DND-41 (cell line): ENCODE results near the gene PNMA5.

Experiments used
- ATAC-seq: fragments of 200-7000 bp; cut with Tn5 transposase; 3 replicates; pipeline ENCODE4 v1.9.1; 2021; ENCODE audit warnings: low read depth; ENCODE audit not compliant: insufficient read depth
- DNase-seq: peaks from one replicate; pipeline ENCODE4 v3.0.0-alpha.2; 2020
- H2AFZ ChIP-seq: 2 replicates; pipeline ENCODE4 v1.6.0; 2012; ENCODE audit warnings: low read depth, low read length
- H3K27ac ChIP-seq: 2 replicates; pipeline ENCODE4 v1.5.1; 2012; ENCODE audit warnings: low read length, inconsistent platforms
- H3K27me3 ChIP-seq: fragments of 200-600 bp; sonication (generic); 2 replicates; pipeline ENCODE4 v1.6.0; 2012; ENCODE audit warnings: low read length, mild to moderate bottlenecking, inconsistent platforms; ENCODE audit not compliant: insufficient read depth, poor library complexity
- H3K36me3 ChIP-seq: 2 replicates; pipeline ENCODE4 v1.5.1; 2012; ENCODE audit warnings: low read length, inconsistent platforms; ENCODE audit not compliant: insufficient read depth
- H3K4me1 ChIP-seq: 2 replicates; pipeline ENCODE4 v1.5.1; 2012; ENCODE audit warnings: mild to moderate bottlenecking, low read length; ENCODE audit not compliant: insufficient read depth
- H3K4me2 ChIP-seq: 2 replicates; pipeline ENCODE4 v1.6.0; 2012; ENCODE audit warnings: mild to moderate bottlenecking, moderate library complexity, low read length, inconsistent platforms; ENCODE audit not compliant: insufficient read depth
- H3K4me3 ChIP-seq, 2 experiments: fragments of 200-600 bp in 1 of 2; shearing (Covaris generic) in 1 of 2; 2 replicates each; pipeline ENCODE4 v1.5.1; 2012 to 2016; ENCODE audit warnings: inconsistent platforms in 2 of 2, low read length in 2 of 2, mild to moderate bottlenecking in 2 of 2, low read depth in 1 of 2, moderate library complexity in 1 of 2
- H3K79me2 ChIP-seq: 2 replicates; pipeline ENCODE4 v1.6.0; 2012; ENCODE audit warnings: low read length, inconsistent platforms; ENCODE audit not compliant: insufficient read depth
- H3K9ac ChIP-seq: 2 replicates; pipeline ENCODE4 v1.6.0; 2012; ENCODE audit warnings: low read depth, mild to moderate bottlenecking, inconsistent platforms, low read length, moderate library complexity
- H3K9me3 ChIP-seq: 2 replicates; pipeline ENCODE4 v1.5.1; 2012; ENCODE audit warnings: low read length, moderate library complexity, mild to moderate bottlenecking, inconsistent platforms; ENCODE audit not compliant: insufficient read depth, severe bottlenecking
- H4K20me1 ChIP-seq: 2 replicates; pipeline ENCODE4 v1.6.0; 2012; ENCODE audit warnings: low read length; ENCODE audit not compliant: insufficient read depth
- CTCF ChIP-seq: IDR thresholded peaks from 2 replicates; pipeline ENCODE4 v1.5.1; 2012; ENCODE audit warnings: borderline replicate concordance, low read length, moderate library complexity, mild to moderate bottlenecking; ENCODE audit not compliant: poor library complexity, severe bottlenecking; ENCODE audit errors: extremely low read depth
- EZH2 ChIP-seq: IDR thresholded peaks from 3 replicates; pipeline ENCODE4 v1.6.1; 2012; ENCODE audit warnings: borderline replicate concordance, low read depth, mild to moderate bottlenecking, moderate library complexity, low read length, inconsistent platforms; ENCODE audit not compliant: severe bottlenecking

The PNMA5 gene

GRCh38 chrX:152968193-152968592 lies 25.7 kb downstream of the PNMA5 start:
- H4K20me1 ChIP-seq: no peaks in the 10 kb centered on the region
- TF ChIP-seq EZH2: no peak
- TF ChIP-seq CTCF: no peak
- H3K79me2 ChIP-seq: no peaks in the 10 kb centered on the region
- H3K9ac ChIP-seq: no peak overlapping the region
- no peaks in the 10 kb centered on the region for H3K36me3 ChIP-seq
- H3K4me1 ChIP-seq: no peaks in the 10 kb centered on the region
- H3K27me3 ChIP-seq: no peaks in the 10 kb centered on the region
- no peak for ATAC-seq
- DNase-seq: no peak
- no peak overlapping the region for H3K27ac ChIP-seq
- H3K4me3 ChIP-seq: no peak overlapping the region
- H2AFZ ChIP-seq: no peak overlapping the region
- H3K9me3 ChIP-seq: no peaks in the 10 kb centered on the region
- H3K4me2 ChIP-seq: no peak overlapping the region

- H3K9me3 ChIP-seq: no peaks in the 10 kb centered on the region
- no peaks in the 10 kb centered on the region for H4K20me1 ChIP-seq
- DNase-seq (no peak), ATAC-seq (no peak)
- H3K4me3 ChIP-seq: no peak overlapping the region
- no peak overlapping the region for H2AFZ ChIP-seq
- H3K4me1 ChIP-seq: peaks cover 7% of the 10 kb centered on the region
- H3K79me2 ChIP-seq: no peaks in the 10 kb centered on the region
- H3K27ac ChIP-seq: no peak overlapping the region
- no peak overlapping the region for H3K4me2 ChIP-seq
- H3K9ac ChIP-seq: no peak overlapping the region
- no peaks in the 10 kb centered on the region for H3K36me3 ChIP-seq
- no peaks in the 10 kb centered on the region for H3K27me3 ChIP-seq
- no peak for TF ChIP-seq CTCF
- TF ChIP-seq EZH2: no peak
Observed at GRCh38 chrX:152960115-152960514, 33.8 kb downstream of the PNMA5 start.

GRCh38 chrX:152959626-152960025 lies 34.3 kb downstream of the PNMA5 start:
- Histone ChIP-seq H2AFZ (no peak overlapping the region), H3K36me3 (no peaks in the 10 kb centered on the region), H3K27ac (no peak overlapping the region), H3K27me3 (no peaks in the 10 kb centered on the region), H3K9me3 (no peaks in the 10 kb centered on the region), H3K9ac (no peak overlapping the region), H4K20me1 (no peaks in the 10 kb centered on the region), H3K4me3 (no peak overlapping the region), H3K4me1 (peaks cover 7% of the 10 kb centered on the region), H3K79me2 (no peaks in the 10 kb centered on the region), H3K4me2 (no peak overlapping the region)
- TF ChIP-seq CTCF: no peak
- TF ChIP-seq EZH2: no peak
- DNase-seq (no peak), ATAC-seq (no peak)
